Large intestine (tissue), 3 donors: Measurements from ENCODE around the gene ADNP. TPM values are rescaled to one million over a fixed set of nuclear protein-coding genes. Genes with fewer than 3 reads are reported as not detected.
"Not testable (repeated sequence)": the region's sequence is repeated elsewhere in the genome, so short reads cannot be mapped to it uniquely, and the experiment has no call there.

Source experiments
- DNase-seq, 2 donors: peaks; one replicate each; pipeline versions ENCODE4 v3.0.0 to v3.0.0-alpha.2; 2013
- H3K27ac ChIP-seq: one replicate; pipeline ENCODE4 v1.5.1; 2013; ENCODE audit warnings: low read length
- H3K27me3 ChIP-seq: 2 replicates; pipeline ENCODE4 v1.6.1; 2013; ENCODE audit warnings: low read length; ENCODE audit not compliant: control insufficient read depth, insufficient read depth
- H3K36me3 ChIP-seq: 2 replicates; pipeline ENCODE4 v1.6.1; 2013; ENCODE audit warnings: low read length; ENCODE audit not compliant: control insufficient read depth, insufficient read depth
- H3K4me1 ChIP-seq: one replicate; pipeline ENCODE4 v1.6.1; 2013; ENCODE audit warnings: low read length; ENCODE audit not compliant: control insufficient read depth, insufficient read depth
- H3K4me3 ChIP-seq: one replicate; pipeline ENCODE4 v1.5.1; 2013; ENCODE audit warnings: low read length
- H3K9me3 ChIP-seq: one replicate; pipeline ENCODE4 v1.6.1; 2013; ENCODE audit warnings: mild to moderate bottlenecking, low read depth, low read length, moderate library complexity; ENCODE audit not compliant: control insufficient read depth
- WGBS: methylation state at CpG from one replicate; pipeline ENCODE4 v1.1.5; 2013; ENCODE audit warnings: low lambda C conversion rate; ENCODE audit not compliant: insufficient coverage; 5-methylcytosine and 5-hydroxymethylcytosine counted together
- polyA plus RNA-seq: library from polyadenylated mRNA; unstranded; fragments of 120-200 nt; gene quantifications from one replicate; pipeline ENCODE4 v1.2.1, GENCODE V29; 2013

The ADNP gene
- polyA plus RNA-seq, 1 donor, result 70.7 TPM

GRCh38 chr20:50885781-50886180 lies 45.5 kb downstream of the ADNP start:
- no peak for DNase-seq
- H3K27ac ChIP-seq, result no peak overlapping the region
- no CpG with 5 or more reads among the region's 5 CpGs for WGBS

DNA sequence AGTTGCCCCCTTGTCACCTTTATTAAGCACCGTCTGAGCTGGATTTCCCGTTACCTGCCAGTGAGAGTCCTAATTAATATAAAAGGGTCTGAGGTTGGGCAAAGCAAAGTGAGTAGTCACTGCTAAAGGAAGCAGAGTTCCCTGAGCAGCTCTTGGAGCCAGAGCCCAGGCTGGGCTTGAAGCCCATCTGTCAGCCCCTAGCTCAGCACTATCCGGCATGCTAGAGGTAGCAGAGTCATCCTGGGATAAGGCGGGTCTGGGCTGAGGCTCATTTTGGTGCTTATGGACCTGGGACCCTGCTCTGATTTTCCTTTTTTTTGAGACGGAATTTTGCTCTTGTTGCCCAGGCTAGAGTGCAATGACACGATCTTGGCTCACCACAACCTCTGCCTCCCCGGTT lies 46.2 kb downstream of the ADNP start:
- no CpG with 5 or more reads among the region's 7 CpGs for WGBS

More at GRCh38 chr20:50885781-50886180, 45.5 kb downstream of the ADNP start:
- Histone ChIP-seq H3K4me1 (no peaks in the 10 kb centered on the region), H3K4me3 (no peak overlapping the region), H3K36me3 (peaks cover 19% of the 10 kb centered on the region), H3K9me3 (no peaks in the 10 kb centered on the region), H3K27me3 (no peaks in the 10 kb centered on the region)

DNA sequence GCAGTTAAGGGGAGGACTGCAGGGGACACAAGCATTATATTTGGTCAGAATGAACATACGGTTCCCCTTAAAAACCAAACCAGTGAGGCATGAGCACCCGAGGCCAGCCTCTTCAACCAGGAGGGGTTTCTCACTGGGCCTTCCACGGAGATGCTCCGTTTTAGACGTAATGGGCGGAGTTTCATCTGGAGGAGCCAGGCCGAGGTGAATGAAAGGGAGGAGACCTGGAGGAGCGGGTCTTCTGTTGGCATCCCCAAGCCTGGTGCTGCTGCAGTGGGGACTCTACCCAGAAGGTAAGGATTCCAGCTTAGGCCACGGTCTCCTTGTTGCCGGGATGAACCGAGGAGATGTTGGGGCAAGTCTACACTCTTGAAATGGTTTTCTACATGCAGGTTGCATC lies 47.4 kb downstream of the ADNP start:
- Histone ChIP-seq H3K27ac (no peak overlapping the region), H3K9me3 (no peaks in the 10 kb centered on the region), H3K36me3 (peaks cover 11% of the 10 kb centered on the region), H3K27me3 (no peaks in the 10 kb centered on the region), H3K4me1 (no peaks in the 10 kb centered on the region), H3K4me3 (no peak overlapping the region)
- DNase-seq, result no peak
- no CpG with 5 or more reads among the region's 11 CpGs for WGBS

More for the DNA sequence above, 46.2 kb downstream of the ADNP start:
- Histone ChIP-seq H3K9me3 (no peaks in the 10 kb centered on the region), H3K36me3 (peaks cover 19% of the 10 kb centered on the region), H3K4me3 (no peak overlapping the region), H3K27me3 (no peaks in the 10 kb centered on the region), H3K27ac (no peak overlapping the region), H3K4me1 (no peaks in the 10 kb centered on the region)
- no peak for DNase-seq

- H3K9me3 ChIP-seq, DNase-seq, H3K27ac ChIP-seq, H3K36me3 ChIP-seq, H3K27me3 ChIP-seq, H3K4me1 ChIP-seq, H3K4me3 ChIP-seq: not testable (repeated sequence)
- no CpG with 5 or more reads among the region's 5 CpGs for WGBS
Observed at GRCh38 chr20:50881759-50882424, 49.3 kb downstream of the ADNP start.

DNA sequence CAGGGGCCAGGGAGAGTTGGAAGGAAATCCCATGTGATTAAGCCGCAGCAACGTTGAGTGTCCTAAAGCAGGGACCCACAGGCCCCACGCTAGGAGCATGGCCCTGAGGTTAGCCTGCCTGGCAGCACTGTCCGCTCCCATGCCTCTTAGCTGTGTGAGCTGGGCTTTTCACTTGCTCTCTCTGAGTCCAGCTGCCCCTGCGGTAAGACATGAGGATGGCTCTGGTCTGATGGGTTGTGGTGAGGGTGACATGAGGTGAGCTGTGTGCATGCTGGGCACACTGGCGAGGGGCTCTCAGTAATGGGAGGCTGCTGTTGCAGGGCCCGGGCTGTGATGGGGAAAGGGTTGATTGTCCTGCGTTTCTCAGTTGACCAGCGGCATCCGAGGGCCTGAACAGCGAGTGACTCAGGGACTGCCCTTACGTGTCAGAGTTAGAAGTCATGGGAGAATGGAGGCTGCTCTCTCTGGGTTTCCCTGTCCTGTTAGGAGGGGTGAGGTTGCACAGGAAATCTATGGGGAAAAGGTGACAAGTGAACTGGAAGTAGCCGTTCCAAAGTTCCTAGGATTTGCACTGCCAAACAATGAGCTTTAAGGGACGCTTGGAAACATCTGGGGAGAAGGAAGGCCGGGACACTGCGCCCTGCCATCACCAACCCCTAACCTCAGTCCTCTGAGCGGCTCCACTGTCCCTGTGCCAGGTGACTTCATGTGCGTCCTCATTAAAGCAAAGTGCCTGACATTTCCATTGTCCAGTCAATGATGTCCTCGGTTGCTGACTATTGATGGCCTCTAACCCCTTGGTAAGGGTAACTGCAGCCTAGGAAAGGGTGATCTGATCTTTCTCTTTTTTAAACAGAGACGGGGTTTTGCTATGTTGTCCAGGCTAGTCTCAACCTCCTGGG lies 51.3 kb downstream of the ADNP start:
- Histone ChIP-seq H3K27me3 (no peaks in the 10 kb centered on the region), H3K4me1 (no peaks in the 10 kb centered on the region), H3K27ac (no peak overlapping the region), H3K4me3 (no peak overlapping the region), H3K9me3 (no peaks in the 10 kb centered on the region), H3K36me3 (peaks cover 3% of the 10 kb centered on the region)
- no peak for DNase-seq
- 91% methylated on average over 5 of the region's 20 CpGs for WGBS

DNA sequence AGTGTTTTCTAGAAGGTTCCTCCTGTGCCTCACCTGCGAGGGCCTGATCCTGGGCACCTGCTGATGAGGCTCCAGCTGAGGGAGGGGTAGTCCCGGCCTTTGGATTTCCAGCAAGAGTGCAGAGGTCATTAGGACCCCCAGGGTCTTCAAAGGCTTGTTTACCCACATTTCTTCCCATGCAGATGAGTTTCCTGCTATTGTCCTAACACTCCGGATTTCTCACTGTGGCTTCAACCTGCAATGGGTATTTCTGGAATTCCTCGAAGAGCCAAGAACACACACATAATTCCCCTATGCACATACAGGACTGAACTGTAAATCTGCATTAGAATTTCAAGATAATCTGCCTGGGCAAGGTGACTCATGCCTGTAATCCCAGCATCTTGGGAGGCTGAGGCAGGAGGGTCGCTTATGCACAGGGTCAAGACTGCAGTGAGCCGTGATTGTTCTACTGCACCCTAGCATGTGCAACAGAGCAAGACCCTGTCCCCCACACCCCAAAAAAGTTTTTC lies 53.9 kb downstream of the ADNP start:
- Histone ChIP-seq H3K27me3 (no peaks in the 10 kb centered on the region), H3K4me1 (no peaks in the 10 kb centered on the region), H3K27ac (no peak overlapping the region), H3K9me3 (no peaks in the 10 kb centered on the region), H3K36me3 (peaks cover 3% of the 10 kb centered on the region), H3K4me3 (no peak overlapping the region)
- WGBS, result 80% methylated on average over 1 of the region's 6 CpGs
- DNase-seq, result no peak

GRCh38 chr20:50876816-50877215 lies 54.4 kb downstream of the ADNP start:
- Histone ChIP-seq H3K36me3 (peaks cover 3% of the 10 kb centered on the region), H3K9me3 (no peaks in the 10 kb centered on the region), H3K27me3 (no peaks in the 10 kb centered on the region), H3K4me3 (no peak overlapping the region), H3K27ac (no peak overlapping the region), H3K4me1 (no peaks in the 10 kb centered on the region)
- no peak for DNase-seq
- no CpG with 5 or more reads among the region's 7 CpGs for WGBS

- Histone ChIP-seq H3K36me3 (peaks cover 3% of the 10 kb centered on the region), H3K4me3 (no peak overlapping the region), H3K27me3 (no peaks in the 10 kb centered on the region), H3K27ac (no peak overlapping the region), H3K4me1 (no peaks in the 10 kb centered on the region), H3K9me3 (no peaks in the 10 kb centered on the region)
- WGBS, result no CpG with 5 or more reads among the region's 19 CpGs
- DNase-seq, result no peak
Observed at GRCh38 chr20:50876063-50876685, 55.1 kb downstream of the ADNP start.

DNA sequence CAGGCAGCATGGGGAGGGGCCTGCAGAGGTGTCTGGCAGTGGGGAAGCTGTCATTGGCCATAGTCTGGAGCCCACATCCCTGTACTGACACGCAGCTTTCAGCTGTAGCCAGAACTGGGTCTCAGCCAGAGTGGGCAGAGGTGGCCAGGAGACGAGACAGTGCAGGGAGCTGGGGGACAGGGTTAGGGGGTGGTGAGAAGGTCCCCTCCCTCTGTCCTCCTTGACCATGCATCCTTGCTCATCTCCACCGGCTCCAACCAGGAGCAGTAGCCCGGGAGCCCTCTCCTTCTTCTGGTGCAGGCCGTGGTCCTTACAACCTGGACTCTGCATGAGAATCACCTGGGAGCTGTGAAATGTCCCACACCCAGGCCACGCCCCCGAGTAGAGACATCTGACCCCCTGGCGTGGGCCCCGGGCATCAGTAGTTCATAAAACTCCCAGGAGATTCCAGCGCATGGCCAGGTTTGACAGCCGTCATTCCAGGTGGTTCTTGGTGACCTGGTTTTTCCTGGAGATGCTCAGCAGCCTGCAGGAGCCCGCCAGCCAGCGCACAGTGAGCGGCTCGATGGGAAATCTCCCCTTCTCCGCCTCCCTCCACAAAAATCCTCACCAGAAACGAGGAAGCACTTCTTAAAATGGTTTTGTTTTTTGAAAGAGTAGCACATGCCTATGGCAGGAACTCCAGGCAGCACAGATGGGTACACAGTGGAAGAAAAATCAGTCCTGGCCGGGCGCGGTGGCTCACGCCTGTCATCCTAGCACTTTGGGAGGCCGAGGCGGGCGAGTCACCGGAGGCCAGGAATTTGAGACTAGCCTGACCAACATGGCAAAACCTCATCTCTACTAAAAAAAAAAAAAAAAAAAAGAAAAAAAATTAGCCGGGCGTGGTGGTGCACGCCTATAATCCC lies 56.2 kb downstream of the ADNP start:
- H3K9me3 ChIP-seq, result no peaks in the 10 kb centered on the region
- H3K36me3 ChIP-seq, result peaks cover 3% of the 10 kb centered on the region
- H3K27ac ChIP-seq, result no peak overlapping the region

More for the DNA sequence above, 56.2 kb downstream of the ADNP start:
- no peak for DNase-seq
- H3K27me3 ChIP-seq, result no peaks in the 10 kb centered on the region
- H3K4me3 ChIP-seq, result no peak overlapping the region
- 100% methylated on average over 4 of the region's 28 CpGs for WGBS
- H3K4me1 ChIP-seq, result no peaks in the 10 kb centered on the region
